Measurements from ENCODE around the gene NME8.
"Not testable (repeated sequence)": the region's sequence is repeated elsewhere in the genome, so short reads cannot be mapped to it uniquely, and the experiment has no call there.

Gene NME8, protein sequence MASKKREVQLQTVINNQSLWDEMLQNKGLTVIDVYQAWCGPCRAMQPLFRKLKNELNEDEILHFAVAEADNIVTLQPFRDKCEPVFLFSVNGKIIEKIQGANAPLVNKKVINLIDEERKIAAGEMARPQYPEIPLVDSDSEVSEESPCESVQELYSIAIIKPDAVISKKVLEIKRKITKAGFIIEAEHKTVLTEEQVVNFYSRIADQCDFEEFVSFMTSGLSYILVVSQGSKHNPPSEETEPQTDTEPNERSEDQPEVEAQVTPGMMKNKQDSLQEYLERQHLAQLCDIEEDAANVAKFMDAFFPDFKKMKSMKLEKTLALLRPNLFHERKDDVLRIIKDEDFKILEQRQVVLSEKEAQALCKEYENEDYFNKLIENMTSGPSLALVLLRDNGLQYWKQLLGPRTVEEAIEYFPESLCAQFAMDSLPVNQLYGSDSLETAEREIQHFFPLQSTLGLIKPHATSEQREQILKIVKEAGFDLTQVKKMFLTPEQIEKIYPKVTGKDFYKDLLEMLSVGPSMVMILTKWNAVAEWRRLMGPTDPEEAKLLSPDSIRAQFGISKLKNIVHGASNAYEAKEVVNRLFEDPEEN

GRCh38 chr7:37848297-37848696 is at the start of gene NME8:
NME8 (plus strand) TSS chr7:37848597; CDS start chr7:37850267, 1,670 bp downstream.
- DNase-seq: no peak

DNA sequence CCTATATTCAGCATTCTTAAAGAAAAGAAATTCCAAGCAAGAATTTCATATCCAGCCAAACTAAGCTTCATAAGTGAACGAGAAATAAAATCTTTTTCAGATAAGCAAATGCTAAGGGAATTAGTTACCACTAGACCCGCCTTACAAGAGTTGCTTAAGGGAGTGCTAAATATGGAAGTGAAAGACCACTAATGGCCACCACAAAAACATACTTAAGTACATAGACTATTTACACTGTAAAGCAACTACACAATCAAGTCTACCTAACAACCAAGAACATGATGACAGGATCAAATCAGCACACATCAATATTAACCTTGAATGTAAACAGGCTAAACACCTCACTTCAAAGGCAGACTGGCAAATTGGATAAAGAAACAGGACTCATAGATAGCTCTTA is 42.2 kb upstream of the NME8 start:
- DNase-seq: no peak

- DNase-seq: not testable (repeated sequence)
These were observed 36.2 kb upstream of the NME8 start for GRCh38 chr7:37812161-37812580.

GRCh38 chr7:37815671-37816371 is 32.6 kb upstream of the NME8 start:
- DNase-seq: no peak

- no peak for DNase-seq
These were observed 31.3 kb upstream of the NME8 start for GRCh38 chr7:37816922-37817590.

- DNase-seq: peak; percentile 80
These were observed 30.8 kb upstream of the NME8 start for GRCh38 chr7:37817591-37817960.

- peak; percentile 17 for DNase-seq
These were observed 30.2 kb upstream of the NME8 start for GRCh38 chr7:37817996-37818720.

DNA sequence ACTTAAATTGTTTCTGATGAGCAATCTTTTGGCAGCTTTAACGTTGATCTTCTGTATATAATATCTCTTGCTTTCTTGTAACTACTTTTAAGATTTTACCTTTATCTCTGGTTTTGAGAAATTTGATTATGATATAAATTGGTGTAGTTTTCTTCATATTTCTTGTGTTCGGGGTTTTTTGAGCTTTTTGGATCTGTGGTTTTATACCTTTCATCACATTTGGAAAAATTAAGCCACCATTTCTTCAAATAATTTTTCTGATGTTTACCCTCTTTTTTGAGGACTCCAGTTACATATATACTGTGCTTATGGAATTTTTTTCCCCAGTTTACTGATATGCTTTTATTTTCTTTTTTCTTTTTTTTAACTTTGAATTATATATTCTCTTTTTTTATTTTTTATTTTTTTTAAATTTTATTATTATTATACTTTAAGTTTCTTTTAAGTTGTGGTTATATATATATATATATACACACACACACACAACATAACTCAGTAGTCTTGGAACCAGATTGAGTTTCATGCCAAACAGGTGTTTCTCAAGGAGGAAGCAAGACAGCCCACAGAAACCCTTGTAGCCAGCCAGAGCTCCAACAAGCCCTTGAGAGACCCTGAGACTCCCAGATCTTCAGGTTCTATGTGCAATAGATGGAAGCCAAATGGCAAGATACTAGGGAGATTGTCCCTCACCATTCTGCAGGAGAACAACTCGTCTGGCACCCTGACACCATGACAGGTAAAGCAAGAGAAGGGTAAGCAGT is 27.5 kb upstream of the NME8 start:
- DNase-seq: no peak

DNA sequence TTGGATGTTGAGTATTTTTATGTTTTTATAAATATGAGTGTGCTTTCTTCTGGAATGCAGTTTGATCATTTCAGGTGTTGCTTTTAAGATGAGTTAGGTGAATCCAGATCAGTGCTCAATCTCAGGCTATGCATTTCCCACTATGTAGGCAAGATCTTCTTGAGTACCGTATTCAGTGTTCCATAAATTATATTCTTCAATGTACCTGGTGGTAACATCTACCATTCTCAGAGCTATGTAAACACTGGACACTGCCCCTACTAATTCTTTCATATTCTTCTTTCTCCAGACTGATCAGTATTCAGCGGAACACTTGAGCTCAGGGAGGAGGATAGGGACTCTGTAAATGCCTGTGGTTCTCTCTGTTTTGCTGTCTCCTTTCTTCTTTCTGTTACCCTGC is 25.5 kb upstream of the NME8 start:
- DNase-seq: no peak

DNA sequence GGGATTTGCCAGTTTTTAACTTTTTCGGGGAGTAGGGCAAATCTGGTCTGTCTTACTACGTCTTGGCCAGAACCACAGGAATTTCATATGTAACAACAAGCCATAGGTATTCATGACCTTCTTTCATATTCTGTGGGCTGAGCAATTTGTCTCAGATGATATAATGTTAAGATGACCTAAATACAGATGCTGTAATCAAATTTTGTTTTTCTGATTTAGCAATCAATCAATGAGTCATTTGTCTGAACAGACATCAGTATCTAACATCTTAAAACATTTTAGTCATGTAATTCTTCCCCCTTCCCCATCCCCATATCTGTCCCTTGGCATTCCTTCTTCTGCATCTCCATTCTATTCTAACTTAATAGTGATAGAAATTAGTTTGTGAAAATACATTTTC is 24.8 kb upstream of the NME8 start:
- DNase-seq: no peak

DNA sequence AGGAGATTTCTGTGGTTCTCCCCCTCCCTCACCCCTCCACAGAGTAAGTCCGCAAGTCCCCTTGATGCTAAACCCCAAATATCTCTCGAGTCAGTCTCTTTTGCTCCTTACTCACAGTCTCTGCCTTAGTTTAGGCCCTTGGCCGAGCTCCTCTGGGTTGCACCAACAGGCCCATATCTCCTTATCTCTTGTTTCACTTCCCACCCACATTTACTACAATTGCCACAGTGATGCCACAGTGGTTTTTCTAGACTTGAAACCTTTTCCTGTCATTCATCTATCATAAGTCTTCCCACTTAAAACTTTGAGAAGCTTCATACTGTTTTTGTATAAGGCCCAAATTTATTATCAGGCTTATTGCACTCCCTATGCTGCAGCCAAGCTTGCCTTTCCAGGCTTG is 23.4 kb upstream of the NME8 start:
- peak; percentile 23 for DNase-seq

GRCh38 chr7:37826825-37827224 is 21.6 kb upstream of the NME8 start:
- no peak for DNase-seq

DNA sequence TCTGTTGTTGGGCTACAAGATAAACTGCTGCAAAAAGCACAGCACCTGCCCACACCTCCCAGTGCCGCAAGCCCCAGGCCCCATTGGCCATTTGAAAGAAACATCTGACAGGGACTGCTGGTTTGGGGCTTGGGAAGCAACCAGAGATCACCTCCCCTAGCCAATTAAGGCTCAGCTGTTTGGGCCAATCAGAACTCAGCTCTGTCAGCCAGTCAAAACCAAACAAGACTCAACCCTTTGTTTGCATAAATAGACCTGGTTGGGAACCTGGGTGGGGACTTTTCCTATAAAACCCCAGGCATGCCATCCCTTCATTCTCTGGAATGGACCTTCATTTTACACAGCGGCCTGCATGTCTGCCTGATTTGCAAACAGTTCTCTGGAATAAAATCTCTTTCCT is 17.2 kb upstream of the NME8 start:
- no peak for DNase-seq

DNA sequence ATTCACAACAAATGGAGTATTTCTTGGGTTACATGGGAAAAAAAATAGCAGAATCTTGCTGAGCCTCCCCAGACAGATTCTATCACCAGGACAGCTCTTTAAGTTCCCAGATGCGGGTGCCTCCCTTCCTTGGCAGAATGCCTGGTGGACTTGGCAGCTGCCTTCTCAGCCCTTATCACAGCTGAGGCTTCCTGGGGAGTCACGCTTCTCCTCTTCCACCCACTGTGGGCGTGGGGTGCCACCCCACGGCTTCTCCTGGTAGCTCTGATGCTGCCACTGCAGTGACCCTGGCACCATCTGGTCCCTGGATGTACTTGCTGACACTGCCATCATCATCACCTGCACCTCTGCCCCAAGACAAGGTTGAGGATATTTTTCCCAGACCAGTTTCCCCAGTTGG is 16.2 kb upstream of the NME8 start:
- DNase-seq: peak; percentile 99

DNA sequence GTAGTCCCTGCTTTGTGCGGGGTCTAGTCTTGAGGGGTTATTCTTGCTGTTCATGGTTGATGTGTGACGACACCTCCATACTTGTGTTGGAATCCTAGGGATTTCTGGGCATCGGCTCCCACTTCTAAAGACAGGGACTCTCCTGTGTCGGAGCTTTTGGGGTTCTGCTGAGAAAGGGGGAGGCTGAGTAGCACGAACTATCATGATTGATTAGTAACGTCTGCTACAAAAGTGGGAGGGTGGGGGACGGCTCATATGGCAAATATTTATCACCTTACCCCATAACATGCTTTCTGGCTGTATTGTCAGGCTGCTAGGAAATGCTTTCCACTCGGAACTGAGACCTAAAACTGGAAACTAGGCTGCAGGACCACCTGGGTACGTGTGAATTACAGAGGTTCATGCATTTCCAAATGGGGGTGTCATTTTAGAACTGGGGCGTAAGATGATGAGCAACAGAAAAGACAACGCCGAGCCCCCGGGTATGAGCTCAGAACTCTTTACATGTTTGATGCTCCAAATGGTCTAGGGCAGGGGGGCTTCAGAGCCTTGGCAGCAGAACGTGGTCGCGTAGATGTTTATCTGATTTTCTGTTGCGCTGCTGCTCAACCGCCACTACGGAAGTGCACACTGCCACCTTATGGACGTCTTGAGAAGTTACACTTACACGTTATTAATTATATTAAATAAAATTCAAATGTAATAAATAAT is 15.1 kb upstream of the NME8 start:
- DNase-seq: peak; percentile 81

DNA sequence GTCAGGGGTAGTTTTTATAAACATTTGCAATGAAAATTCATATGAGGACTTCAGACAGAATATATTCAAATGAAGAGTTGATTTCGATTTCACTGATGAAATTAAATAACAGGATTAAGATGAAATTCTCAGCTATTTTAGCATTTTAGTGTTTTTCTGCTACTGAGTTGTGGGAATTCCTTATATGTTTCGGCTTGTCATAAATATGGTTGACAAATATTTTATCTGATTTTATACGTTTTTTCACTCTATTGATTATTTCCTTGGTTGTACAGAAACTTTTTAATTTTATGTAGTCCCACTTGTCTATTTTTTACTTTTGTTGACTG is 14.6 kb upstream of the NME8 start:
- DNase-seq: no peak

DNA sequence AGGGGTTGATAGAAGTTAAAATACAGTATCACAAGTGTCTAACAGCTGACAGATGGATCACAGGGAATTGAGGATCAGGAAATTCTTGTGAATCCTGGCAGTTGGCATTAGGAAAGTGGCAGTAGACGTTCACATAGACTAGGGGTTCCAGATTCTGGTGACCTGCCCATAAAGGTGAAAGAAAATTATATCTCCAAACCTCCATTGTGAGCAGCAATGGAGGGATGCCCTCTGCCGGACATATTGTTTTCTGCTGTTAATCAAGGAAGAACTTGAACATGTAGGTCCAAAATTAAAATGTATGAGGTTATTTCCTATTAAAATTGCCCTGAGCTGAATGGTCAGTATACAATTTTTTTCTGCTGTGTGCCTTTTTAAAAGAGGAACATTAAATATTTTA is 5.1 kb downstream of the NME8 start:
- peak; percentile 26 for DNase-seq

DNA sequence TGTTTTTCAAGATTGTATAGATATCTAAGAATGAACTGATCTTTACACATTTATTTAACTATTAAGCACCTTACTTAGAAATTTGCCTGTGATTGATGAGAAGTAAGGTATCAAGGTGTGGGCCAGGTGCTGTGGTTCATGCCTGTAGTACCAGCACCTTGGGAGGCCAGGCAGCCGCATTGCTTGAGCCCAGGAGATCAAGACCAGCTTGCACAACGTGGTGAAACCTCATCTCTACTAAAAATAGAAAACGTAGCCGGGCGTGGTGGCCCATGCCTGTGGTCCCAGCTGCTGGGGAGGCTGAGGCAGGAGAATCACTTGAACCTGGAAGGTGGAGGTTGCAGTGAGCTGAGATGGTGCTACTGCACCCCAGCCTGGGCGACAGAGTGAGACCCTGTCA is 33.7 kb downstream of the NME8 start:
- DNase-seq: no peak

- DNase-seq: no peak
These were observed 45.0 kb downstream of the NME8 start for GRCh38 chr7:37893359-37893758.

DNA sequence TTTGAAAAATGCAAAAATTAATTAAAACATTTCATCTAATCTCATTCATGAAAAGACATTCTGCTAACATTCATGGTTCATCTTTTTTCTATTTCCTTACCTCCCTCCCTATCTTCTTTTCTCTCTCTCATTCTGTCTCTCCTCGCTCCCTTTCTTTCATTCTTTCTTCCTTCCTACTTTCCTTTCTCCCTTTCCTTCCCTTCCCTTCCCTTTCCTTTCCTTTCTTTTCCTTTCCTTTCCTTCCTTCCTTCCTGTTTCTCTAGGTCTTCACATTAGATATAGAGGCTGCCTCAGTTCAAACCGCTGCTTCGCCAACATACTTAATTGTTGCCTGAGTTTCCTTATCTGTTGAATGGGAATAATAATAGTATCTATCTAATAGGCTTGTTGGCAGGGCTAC is 46.3 kb downstream of the NME8 start:
- no peak for DNase-seq

DNA sequence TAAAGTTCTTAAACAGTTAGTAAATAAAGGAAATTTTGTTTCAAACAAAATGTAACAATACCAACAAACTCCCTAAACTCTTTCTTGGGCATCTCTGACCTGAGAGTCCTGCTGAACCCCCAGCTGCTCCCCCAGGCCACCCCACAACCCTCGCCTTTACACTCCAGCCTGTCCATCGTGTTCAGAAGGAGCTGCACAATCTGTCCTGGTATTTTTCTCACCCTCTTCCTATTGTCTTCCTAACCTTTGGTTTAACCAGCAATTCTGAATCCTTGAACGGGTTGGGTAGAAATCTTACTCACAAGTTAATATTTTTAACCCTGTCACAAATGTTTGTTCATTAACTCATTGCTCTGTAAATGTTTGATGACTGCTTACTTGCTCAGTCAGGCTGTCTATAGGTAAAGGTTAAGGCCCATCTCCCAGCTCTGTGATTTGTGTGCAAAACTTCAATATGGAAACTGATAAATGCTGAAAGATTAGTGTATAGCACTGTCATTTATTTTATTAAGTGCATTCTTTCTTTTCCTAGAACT is 51.4 kb downstream of the NME8 start:
- DNase-seq: no peak

Data from hematopoietic multipotent progenitor cell treated with erythropoietin and hydrocortisone succinate and interleukin-3 and kit ligand, for 8 days (in vitro differentiated cells).